Ammon's horn (tissue), 1 donor: ENCODE results near the gene HOXC5.
"Not testable (repeated sequence)": the region's sequence is repeated elsewhere in the genome, so short reads cannot be mapped to it uniquely, and the experiment has no call there.

ENCODE experiments used
- DNase-seq: peaks from one replicate; pipeline ENCODE4 v3.0.0-alpha.2; 2016; ENCODE audit warnings: low spot score

HOXC5 gene

DNA sequence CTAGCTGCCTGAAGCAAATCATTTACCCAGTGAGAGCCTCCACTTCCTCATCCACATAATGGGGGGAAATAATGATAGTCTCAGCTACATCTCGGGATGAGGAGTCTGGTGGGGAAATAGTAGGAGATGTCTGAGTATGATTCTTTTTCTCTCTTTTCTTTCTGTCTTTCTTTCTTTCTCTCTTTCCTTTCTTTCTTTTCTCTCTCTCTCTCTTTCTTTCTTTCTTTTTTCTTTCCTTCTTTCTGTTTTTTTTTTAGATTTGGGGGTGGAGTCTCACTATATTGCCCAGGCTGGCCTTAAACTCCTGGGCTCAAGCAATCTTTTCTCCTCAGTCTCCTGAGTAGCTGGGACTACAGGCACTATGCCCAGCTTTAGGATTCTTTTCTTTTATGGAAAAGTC lies 33.6 kb downstream of the HOXC5 start:
- no peak for DNase-seq

DNA sequence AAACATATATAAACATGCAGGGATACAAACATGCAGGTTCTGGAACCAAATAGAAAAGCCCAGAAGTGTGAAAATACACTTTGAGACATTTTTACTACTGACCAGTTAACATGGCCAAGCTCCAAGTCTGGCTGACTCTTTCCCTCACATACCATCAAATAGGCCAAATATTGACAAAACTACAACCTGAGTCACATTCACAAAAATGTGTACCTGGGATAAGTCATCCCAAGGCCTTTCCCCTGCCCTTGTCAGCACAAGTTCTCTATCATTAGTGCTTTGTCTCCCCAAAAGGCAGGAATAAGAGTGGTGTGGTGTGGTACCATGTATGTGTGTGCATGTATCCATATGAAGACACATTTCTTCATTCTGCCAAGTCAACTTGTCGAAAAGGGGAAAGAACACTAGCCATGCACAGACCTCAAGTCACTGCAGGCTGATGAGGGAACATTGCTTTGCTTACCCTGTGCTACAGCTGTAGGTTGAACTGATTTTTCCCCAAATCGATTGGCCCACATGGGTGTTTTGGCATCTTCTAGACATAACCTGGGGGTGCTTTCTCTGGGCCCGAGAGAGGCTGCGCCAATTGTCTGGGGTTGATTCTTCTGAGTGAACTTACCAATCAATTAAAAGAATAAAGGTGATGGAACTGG lies 35.7 kb downstream of the HOXC5 start:
- no peak for DNase-seq

DNA sequence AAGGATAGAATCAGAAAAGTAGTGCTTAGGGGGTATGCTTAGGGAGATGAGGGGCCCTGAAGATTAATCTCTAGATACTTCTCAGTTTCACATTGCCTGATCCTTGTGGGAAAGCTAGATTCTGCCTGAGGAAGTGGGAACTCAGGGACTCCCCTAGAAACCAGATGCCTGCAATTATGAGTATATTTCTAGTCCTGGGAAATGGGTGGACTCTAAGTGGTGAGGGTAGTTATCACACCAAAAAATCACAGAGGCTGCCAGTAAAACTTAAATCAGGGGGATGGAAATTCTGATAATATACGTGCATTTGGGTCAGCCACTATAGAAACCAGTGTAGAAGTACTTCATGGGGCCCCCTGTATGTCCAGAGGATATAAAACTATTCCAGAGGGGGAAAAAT lies 39.1 kb downstream of the HOXC5 start:
- no peak for DNase-seq

DNA sequence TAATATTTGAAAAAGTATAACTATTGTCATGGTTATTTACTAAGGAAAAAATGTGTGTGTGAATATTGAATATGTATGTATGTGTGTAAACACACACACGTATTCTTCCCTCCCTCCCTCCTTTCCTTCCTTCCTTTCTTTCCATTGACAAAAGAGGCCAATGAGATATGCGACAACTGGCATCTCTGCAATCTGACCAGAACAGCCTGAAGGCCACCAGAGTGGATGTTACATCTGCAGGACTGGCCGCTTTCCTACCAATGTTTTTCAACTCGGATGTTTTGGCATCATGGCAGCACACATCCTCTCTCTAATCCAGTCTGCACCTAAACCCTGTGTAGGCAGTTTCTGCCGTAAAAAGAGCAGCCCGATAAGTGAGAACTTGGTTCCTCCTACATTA lies 41.5 kb downstream of the HOXC5 start:
- no peak for DNase-seq

DNA sequence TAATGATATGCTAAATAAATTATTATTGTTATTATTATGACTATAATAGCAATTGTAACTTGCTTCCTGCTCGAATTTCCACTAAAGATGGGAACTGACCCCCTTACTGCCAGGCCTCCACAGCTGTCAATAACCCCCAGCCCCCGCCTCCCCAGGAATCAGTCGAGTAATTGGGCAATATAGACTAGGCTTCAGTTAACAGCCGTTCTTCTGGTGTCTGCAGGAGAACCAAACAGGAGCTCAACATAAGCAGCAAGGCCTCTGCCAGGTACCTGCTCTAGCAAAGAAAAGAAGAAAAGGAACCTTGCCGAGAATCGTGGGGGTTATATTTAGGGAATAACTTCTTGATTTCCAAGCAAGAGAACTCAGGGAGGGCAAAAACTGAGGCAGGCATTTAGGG lies 42.6 kb downstream of the HOXC5 start:
- no peak for DNase-seq

DNA sequence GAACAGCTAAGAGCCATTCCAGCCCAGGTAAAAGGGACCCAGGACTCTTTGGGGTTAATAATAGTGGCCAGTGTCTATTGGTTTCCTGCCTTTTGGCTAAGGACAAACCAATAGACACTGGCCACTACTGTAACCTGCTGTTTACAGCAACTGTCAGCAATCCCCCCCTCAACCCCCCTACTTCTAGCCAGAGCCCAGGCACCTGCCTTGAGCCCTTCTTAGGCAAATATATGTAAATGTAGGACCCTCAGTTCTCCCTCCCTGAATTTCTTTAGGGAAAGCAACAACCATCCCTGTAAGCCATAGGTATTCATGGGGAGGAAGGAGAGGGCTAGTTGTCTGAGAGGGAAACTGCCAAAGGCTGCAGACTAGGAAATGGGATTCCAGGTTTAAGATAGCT lies 43.1 kb downstream of the HOXC5 start:
- no peak for DNase-seq

DNA sequence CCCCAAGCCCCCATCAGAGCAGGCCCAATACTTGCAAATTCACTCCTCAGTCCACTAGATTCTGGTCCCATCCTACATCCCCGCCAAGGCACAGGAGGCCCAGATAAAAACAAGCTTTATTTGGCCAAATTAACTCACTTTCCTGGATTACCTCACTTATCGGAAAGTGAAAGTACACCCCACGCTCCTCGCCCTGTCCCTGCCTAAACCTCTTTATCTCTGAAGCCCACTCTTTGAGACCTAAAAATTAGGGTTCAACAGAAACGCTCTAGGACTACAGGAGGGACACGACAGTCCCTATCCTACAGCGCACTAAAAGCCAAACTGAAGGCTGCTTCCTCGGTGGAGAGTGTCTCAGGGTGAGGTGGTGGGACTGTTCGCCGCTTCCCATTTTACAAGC lies 45.0 kb downstream of the HOXC5 start:
- DNase-seq, result not testable (repeated sequence)

DNA sequence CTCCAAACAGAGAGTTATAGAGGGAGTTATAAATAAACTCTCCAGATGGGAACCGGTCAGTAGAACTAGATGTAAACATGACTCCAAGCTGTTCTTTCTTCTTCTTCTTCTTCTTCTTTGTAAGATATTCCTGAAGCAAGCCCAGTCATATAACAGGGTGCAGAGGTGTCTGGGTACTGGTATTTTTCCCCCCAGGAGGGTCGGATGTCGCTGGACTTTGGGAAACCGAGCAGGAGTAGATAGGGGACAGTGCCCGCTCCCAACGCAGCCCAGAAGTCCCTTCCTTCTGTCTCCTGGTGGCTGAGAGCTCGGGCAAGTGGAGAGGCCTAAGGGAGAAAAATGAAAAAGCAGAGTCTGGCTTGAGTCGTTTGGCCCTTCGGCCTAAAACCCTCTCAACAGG lies 46.3 kb downstream of the HOXC5 start:
- not testable (repeated sequence) for DNase-seq

DNA sequence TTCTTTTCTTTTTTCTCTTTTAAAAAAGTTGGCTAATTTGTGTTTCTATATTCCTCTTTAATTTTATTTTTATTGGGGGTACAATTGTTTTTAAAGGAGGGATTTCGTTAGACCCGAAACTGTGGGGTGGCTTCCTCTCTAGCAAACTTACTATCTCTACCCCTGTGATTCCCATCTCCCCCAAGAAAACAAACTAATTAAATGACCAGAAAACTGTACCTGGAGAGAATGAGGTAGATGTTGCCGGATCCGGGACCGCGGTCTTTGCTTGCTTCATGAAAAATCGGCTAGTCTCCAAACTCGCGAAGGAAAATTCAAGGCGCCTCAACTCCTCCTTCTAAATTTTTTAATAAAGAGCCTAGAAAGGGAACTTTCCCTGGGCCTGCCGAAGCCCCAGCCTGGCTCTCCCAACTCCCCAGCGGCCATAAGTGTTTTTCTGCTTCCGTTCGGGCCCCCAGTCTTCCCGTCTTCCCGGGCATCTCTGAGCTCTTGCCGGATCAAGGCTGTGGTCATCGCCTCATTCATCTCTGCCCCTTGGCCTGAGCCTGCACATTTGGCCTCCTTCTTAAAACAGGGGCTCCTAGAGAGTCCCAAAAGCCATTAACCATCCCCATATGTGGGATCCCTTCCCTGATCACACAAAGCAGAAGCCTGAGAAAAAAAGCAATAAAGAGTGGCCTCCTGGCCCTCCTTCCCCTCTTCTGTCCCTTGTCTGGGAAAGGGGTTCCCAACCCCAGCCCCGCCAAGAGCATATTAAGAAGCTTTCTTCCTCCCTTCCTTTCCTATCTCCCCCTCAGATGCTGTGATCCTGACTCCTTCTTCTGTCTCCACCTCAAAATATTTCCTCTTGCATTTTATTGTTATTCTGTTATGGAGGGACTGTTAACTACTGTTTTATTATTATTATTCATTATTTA lies 47.4 kb downstream of the HOXC5 start:
- DNase-seq, result not testable (repeated sequence)

DNA sequence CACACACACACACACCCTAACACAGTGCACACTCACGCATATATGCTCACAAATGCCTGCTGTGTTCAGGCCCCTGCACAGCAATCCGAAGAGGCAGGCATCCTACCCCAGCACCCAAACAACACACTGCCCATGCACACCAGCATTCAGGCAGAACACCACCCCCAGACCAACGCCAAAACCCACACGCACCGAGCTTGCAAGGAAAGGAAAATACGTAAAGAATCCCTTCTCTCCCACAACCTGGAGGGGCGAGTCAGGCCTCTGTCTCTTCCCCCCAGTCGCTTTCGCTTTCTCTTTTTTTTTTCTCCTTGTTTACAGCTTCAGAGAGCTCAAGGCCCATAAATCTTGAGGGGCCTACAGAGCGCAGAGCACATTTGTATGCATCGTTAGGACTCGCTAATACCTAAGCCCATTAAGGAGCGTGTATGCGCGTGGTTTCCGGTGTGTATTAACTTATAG lies 48.2 kb downstream of the HOXC5 start:
- DNase-seq, result not testable (repeated sequence)

DNA sequence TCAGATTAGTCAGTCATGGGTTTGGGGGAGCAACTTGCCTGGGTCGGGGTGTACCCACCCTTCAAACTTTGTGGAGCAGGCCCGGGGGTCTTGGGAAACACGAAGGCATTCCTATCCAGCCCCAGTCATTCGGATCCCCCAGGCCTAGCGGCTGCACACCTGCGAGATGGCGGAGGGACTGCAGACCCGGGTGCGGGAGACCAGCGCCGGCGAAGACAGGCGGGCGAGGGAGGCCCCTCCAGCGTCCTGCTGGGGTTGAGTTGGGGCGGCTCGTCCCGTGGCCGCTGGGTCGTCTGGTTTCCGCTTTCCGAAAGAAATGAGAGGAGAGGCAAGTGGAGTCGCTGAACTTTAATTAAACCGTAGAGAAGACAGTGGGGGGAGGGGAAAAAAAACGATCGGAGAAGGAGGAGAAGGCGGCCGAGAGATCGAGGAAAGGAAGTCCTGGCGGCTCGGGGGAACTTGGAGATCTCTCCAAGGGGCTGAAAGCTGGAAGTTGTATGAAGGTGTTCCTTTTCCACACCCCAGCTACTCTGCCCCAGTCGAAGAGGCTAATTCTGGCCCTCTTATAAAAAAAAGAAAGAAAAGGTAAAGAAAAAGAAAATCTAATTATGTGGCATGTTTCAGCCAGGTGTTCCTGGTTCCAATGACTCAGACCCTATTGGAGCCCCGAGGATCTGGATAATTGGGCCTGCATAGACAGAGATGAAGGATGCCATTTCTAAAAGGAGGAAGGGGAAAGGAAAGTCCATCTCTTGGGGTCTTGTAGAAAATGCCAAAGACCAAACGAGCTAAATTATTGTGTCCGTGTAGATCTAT lies 48.9 kb downstream of the HOXC5 start:
- not testable (repeated sequence) for DNase-seq

DNA sequence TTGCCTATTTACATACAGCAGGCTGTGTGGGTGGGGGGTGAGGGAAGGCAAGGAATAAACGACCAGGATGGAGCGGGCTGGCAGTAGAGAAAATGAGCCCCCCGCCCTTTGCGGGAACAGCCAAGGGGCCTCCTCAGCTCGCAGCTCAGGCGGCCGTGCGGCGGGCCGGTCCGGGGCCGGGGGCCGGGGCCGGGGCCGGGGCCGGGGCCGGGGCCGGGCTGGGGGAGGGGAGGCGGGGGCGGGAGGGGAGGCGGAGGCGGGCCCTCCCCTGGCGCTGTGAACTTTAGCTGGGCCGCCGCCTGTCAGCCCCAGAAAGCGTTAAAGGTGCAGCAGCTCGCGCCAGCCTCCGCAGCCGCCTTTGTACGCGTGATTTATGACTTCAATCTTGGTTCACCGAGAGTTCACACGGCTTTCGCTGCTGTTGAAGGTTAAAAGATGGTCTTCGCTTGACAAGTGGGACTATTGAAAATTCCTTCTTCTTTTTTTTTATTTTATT lies 49.6 kb downstream of the HOXC5 start:
- no peak for DNase-seq
